Tibial artery (tissue), 4 donors: ENCODE results near the gene PRICKLE2.

ENCODE experiments used
- DNase-seq, 2 donors: peaks; one replicate each; pipeline ENCODE4 v3.0.0-alpha.2; 2019
- H3K27ac ChIP-seq, 2 donors: fragments of 200-600 bp; sonication (generic) in 1 of 2; 1 replicate in 1 of 2; 2 replicates in 1 of 2; pipeline ENCODE4 v1.5.1; 2018 to 2019; ENCODE audit warnings: mild to moderate bottlenecking in 1 of 2
- H3K27me3 ChIP-seq, 2 donors: fragments of 200-600 bp; sonication (generic) in 1 of 2; one replicate each; pipeline versions ENCODE4 v1.5.1 to v1.6.0; 2016 to 2019
- H3K36me3 ChIP-seq, 3 donors: fragments of 200-600 bp; sonication (generic) in 2 of 3; one replicate each; pipeline ENCODE4 v1.5.1; 2016 to 2019; ENCODE audit warnings: mild to moderate bottlenecking in 2 of 3
- H3K4me1 ChIP-seq, 4 donors: fragments of 200-600 bp; sonication (generic) in 2 of 4; 1 replicate in 3 of 4; 2 replicates in 1 of 4; pipeline ENCODE4 v1.5.1; 2016 to 2019
- H3K4me3 ChIP-seq, 2 donors: fragments of 200-600 bp; sonication (generic) in 1 of 2; 1 replicate in 1 of 2; 2 replicates in 1 of 2; pipeline ENCODE4 v1.5.1; 2018 to 2019; ENCODE audit warnings: mild to moderate bottlenecking in 2 of 2
- H3K9me3 ChIP-seq, 3 donors: fragments of 200-600 bp; sonication (generic) in 1 of 3; one replicate each; pipeline ENCODE4 v1.5.1; 2016 to 2019
- intact Hi-C: fragments of 100-400 bp; cut with DNase I; formaldehyde crosslinking; loops from one replicate; pipeline ENCODE4 v1.15.0; 2023; ENCODE audit warnings: low total_unique reads
- TF ChIP-seq, protein P1 (sequence below), 2 experiments: fragments of 200-600 bp in 1 of 2; fragments of 450-650 bp in 1 of 2; IDR thresholded peaks; one replicate each; pipeline ENCODE4 v1.5.1; 2017 to 2019; ENCODE audit warnings: antibody characterized with exemption in 2 of 2, mild to moderate bottlenecking in 1 of 2, moderate library complexity in 1 of 2

PRICKLE2 gene

DNA sequence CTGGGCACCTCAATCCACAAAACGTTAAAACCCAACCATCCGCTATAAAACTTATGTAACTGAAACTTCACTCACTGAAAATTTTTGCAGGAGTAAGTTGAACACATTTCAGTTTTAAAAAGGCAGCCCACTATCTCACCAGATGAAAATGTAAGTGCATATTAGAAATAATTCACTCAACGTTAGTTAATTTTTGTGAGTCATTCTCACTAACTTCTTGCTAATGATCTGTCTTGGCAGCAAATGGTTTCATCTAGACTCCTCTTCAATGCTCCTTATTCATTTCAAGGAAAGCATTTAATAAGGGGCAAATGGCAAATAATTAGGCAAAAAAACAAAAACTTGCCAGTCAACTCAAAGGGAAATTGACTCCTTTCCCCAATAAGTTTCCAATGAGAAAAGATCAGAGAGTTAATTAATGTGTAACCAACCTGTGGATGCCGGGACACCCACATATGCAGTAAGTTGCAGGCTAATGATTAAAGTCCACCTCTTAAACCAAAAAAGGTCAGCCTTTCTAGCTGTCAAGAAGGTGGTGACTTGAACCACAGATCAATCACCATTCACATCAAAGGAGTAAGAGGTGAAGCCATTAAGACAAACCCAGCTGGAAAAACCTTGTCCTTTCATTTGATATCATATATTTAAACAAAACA lies 22.9 kb upstream of the PRICKLE2 start:
- no peak overlapping the region for H3K4me3 ChIP-seq
- no peaks in the 10 kb centered on the region for H3K27me3 ChIP-seq
- no peak overlapping the region for H3K27ac ChIP-seq
- intact Hi-C loops: no loop called here
- no peak for DNase-seq
- TF ChIP-seq, protein P1, sequence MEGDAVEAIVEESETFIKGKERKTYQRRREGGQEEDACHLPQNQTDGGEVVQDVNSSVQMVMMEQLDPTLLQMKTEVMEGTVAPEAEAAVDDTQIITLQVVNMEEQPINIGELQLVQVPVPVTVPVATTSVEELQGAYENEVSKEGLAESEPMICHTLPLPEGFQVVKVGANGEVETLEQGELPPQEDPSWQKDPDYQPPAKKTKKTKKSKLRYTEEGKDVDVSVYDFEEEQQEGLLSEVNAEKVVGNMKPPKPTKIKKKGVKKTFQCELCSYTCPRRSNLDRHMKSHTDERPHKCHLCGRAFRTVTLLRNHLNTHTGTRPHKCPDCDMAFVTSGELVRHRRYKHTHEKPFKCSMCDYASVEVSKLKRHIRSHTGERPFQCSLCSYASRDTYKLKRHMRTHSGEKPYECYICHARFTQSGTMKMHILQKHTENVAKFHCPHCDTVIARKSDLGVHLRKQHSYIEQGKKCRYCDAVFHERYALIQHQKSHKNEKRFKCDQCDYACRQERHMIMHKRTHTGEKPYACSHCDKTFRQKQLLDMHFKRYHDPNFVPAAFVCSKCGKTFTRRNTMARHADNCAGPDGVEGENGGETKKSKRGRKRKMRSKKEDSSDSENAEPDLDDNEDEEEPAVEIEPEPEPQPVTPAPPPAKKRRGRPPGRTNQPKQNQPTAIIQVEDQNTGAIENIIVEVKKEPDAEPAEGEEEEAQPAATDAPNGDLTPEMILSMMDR (IDR thresholded peaks at IDR 0.05): no peak
- H3K4me1 ChIP-seq: peaks cover 0 to 5% (median 2%) of the 10 kb centered on the region in 4 donors
- H3K36me3 ChIP-seq: no peaks in the 10 kb centered on the region
- no peaks in the 10 kb centered on the region for H3K9me3 ChIP-seq

- TF ChIP-seq, protein P1 (IDR thresholded peaks at IDR 0.05): no peak
- Histone ChIP-seq H3K27me3 (no peaks in the 10 kb centered on the region), H3K4me3 (no peak overlapping the region), H3K27ac (no peak overlapping the region), H3K9me3 (no peaks in the 10 kb centered on the region), H3K36me3 (no peaks in the 10 kb centered on the region), H3K4me1 (peaks cover 0 to 21% (median 5%) of the 10 kb centered on the region in 4 donors)
- no peak for DNase-seq
- intact Hi-C loops: no loop called here
Measured at GRCh38 chr3:64244011-64244942, 19.0 kb upstream of the PRICKLE2 start.

DNA sequence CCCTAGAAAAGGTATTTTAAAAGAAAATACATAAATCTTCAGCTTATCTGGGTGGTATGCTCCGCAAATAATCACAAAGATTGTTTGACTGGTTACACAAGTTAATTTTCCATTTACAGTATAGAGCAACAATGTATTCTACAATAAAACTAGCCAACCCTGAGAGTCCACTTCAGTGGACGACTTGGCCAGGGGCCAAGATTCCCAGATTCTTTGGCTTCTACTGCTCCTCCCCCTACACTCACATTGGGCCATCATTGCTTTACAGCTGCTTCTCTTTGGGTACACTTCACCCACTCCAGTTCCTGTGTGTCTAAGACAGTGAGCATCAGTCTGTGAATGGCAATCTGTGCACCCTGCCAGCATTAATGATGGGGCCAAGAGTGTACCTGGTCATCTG lies 17.2 kb upstream of the PRICKLE2 start:
- no peaks in the 10 kb centered on the region for H3K27me3 ChIP-seq
- TF ChIP-seq, protein P1 (IDR thresholded peaks at IDR 0.05): no peak
- H3K4me3 ChIP-seq: no peak overlapping the region
- H3K27ac ChIP-seq: no peak overlapping the region
- intact Hi-C loops: no loop called here
- H3K9me3 ChIP-seq: peaks cover 0 to 2% (median under 1%) of the 10 kb centered on the region in 3 donors
- peaks cover 1 to 7% (median 3%) of the 10 kb centered on the region in 3 donors for H3K36me3 ChIP-seq
- H3K4me1 ChIP-seq: peaks cover 0 to 26% (median 13%) of the 10 kb centered on the region in 4 donors
- no peak for DNase-seq

GRCh38 chr3:64240959-64241358 lies 15.7 kb upstream of the PRICKLE2 start:
- TF ChIP-seq, protein P1 (IDR thresholded peaks at IDR 0.05): no peak
- Histone ChIP-seq H3K27me3 (no peaks in the 10 kb centered on the region), H3K27ac (no peak overlapping the region), H3K9me3 (peaks cover 0 to 10% (median 6%) of the 10 kb centered on the region in 3 donors), H3K36me3 (peaks cover 5 to 16% (median 10%) of the 10 kb centered on the region in 3 donors), H3K4me3 (no peak overlapping the region), H3K4me1 (peaks cover 0 to 26% (median 13%) of the 10 kb centered on the region in 4 donors)
- DNase-seq: no peak
- intact Hi-C loops: no loop called here

DNA sequence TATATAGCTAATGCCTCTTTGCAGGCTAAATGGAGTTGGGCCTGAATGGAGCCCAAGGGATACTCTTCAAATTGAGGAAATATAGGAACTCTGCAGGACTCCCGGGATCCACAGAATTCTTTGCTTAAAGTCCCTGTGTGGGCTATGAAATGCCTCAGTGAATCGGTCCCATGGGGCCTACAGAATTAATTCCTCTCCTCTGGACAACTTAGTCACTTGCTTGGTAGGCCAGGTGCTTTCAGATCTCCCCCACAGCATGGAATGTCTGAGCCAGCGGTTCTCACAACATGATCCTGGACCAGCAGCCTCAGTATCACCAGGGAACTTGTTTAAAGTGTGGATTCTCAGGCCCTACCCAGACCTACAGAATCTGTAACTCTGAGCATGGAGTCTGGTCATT lies 15.1 kb upstream of the PRICKLE2 start:
- no peak overlapping the region for H3K27ac ChIP-seq
- DNase-seq: no peak
- H3K4me1 ChIP-seq: peaks cover 0 to 26% (median 13%) of the 10 kb centered on the region in 4 donors
- H3K9me3 ChIP-seq: peaks cover 0 to 10% (median 6%) of the 10 kb centered on the region in 3 donors
- no peak overlapping the region for H3K4me3 ChIP-seq
- peaks cover 5 to 16% (median 10%) of the 10 kb centered on the region in 3 donors for H3K36me3 ChIP-seq
- intact Hi-C loops: no loop called here
- TF ChIP-seq, protein P1 (IDR thresholded peaks at IDR 0.05): no peak
- no peaks in the 10 kb centered on the region for H3K27me3 ChIP-seq
